OCI-LY7 (cell line): ENCODE data around the gene CKMT1B.
"Not testable (repeated sequence)": the region's sequence is repeated elsewhere in the genome, so short reads cannot be mapped to it uniquely, and the experiment has no call there.

Source experiments
- EZH2phosphoT487 ChIP-seq: fragments of 200-600 bp; sonication (generic); IDR thresholded peaks from 2 replicates; pipeline ENCODE4 v1.6.1; 2018; ENCODE audit warnings: low read depth, borderline replicate concordance, mild to moderate bottlenecking, mixed run types, antibody characterized with exemption, low read length, moderate library complexity, mixed read lengths
- TF ChIP-seq, protein P1 (sequence below): fragments of 200-600 bp; sonication (generic); conservative IDR thresholded peaks from 2 replicates; pipeline ENCODE4 v1.5.1; 2014; ENCODE audit warnings: mild to moderate bottlenecking, antibody characterized with exemption, low read length, moderate library complexity, mixed read lengths

DNA sequence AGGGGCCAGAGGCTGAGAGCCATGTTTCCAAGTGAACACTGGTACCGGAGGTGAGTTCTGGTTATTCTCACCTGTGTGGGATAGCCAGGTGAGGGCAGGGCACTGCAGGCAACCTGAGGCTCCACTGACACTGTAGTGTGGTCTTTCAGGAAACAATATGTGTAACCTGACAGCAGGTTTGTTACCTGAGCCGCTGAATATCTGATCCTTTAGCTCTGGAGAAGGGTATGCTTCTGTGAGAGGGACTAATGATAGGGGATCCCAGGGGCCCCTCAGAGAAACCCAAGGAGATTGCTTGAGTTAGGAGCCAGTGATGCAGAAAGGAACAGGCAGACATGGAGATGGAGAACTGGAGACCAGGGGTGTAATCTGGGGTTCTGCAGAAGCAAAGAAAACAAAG, 24.9 kb downstream of the CKMT1B start, which contains the start of gene STRC:
- TF ChIP-seq, protein P1, sequence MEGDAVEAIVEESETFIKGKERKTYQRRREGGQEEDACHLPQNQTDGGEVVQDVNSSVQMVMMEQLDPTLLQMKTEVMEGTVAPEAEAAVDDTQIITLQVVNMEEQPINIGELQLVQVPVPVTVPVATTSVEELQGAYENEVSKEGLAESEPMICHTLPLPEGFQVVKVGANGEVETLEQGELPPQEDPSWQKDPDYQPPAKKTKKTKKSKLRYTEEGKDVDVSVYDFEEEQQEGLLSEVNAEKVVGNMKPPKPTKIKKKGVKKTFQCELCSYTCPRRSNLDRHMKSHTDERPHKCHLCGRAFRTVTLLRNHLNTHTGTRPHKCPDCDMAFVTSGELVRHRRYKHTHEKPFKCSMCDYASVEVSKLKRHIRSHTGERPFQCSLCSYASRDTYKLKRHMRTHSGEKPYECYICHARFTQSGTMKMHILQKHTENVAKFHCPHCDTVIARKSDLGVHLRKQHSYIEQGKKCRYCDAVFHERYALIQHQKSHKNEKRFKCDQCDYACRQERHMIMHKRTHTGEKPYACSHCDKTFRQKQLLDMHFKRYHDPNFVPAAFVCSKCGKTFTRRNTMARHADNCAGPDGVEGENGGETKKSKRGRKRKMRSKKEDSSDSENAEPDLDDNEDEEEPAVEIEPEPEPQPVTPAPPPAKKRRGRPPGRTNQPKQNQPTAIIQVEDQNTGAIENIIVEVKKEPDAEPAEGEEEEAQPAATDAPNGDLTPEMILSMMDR: not testable (repeated sequence)
- TF ChIP-seq EZH2phosphoT487: not testable (repeated sequence)
